HepG2 (cell line): ENCODE data around the gene PTPRD. TPM values are rescaled to one million over a fixed set of nuclear protein-coding genes. Genes with fewer than 3 reads are reported as not detected.

ENCODE experiments used
- ATAC-seq: fragments of 200-7000 bp; cut with Tn5 transposase; 3 replicates; pipeline ENCODE4 v1.9.1; 2020; ENCODE audit warnings: mild to moderate bottlenecking, moderate library complexity
- BruUV-seq: library from RNA; stranded (reverse); fragments of 400-500 nt; replicated peaks from 2 replicates; lab custom pipeline; 2021; lab: Mats Ljungman, UMichigan
- CTCF ChIA-PET: fragments of 300-600 bp; formaldehyde crosslinking; extraction: SDS; loops from one replicate; lab custom pipeline; 2021; ENCODE audit warnings: low total read pairs, inconsistent platforms, low intra/inter-chr PET ratio; lab: Yijun Ruan, JAX
- POLR2A ChIA-PET: fragments of 350-600 bp; sonication (Branson Sonifier 250); formaldehyde crosslinking; loops from one replicate; lab custom pipeline; 2020; ENCODE audit warnings: antibody characterized with exemption, inconsistent platforms; lab: Yijun Ruan, JAX
- DNase-seq: peaks from one replicate; pipeline ENCODE4 v3.0.0-alpha.2; 2015; ENCODE audit warnings: low spot score
- FAIRE-seq: peaks from 3 replicates; lab custom pipeline; 2011; peaks lifted over from hg19 to GRCh38; lab: Jason Lieb, UNC
- H2AFZ ChIP-seq: one replicate; pipeline ENCODE4 v1.6.1; 2011; ENCODE audit warnings: low read length, inconsistent platforms
- H3K27ac ChIP-seq: fragments of 300-600 bp; 3 replicates; pipeline ENCODE4 v1.8.0; 2011; ENCODE audit warnings: mixed run types, mild to moderate bottlenecking, mixed read lengths, low read length, inconsistent platforms; ENCODE audit not compliant: insufficient read depth; ENCODE audit errors: extremely low read length
- H3K27me3 ChIP-seq, 2 experiments: fragments of 200-600 bp in 1 of 2; 2 replicates in 1 of 2; 3 replicates in 1 of 2; pipeline versions ENCODE4 v1.6.0 to v1.8.0; 2011; ENCODE audit warnings: low read length in 2 of 2, mild to moderate bottlenecking in 2 of 2, moderate library complexity in 2 of 2, inconsistent platforms in 1 of 2; ENCODE audit not compliant: insufficient read depth in 2 of 2, control insufficient read depth in 1 of 2
- H3K36me3 ChIP-seq, 2 experiments: fragments of 200-600 bp in 1 of 2; replicated peaks in 1 of 2; 2 replicates in 1 of 2; 3 replicates in 1 of 2; pipeline versions ENCODE4 v1.5.1 to v1.8.0; 2011; ENCODE audit warnings: low read length in 2 of 2, inconsistent platforms in 1 of 2; ENCODE audit not compliant: insufficient read depth in 2 of 2, control insufficient read depth in 1 of 2
- H3K4me1 ChIP-seq: 2 replicates; pipeline ENCODE4 v1.5.1; 2012; ENCODE audit warnings: low read length, inconsistent platforms; ENCODE audit not compliant: insufficient read depth
- H3K4me2 ChIP-seq: 2 replicates; pipeline ENCODE4 v1.6.0; 2011; ENCODE audit warnings: low read depth, low read length, inconsistent platforms
- H3K4me3 ChIP-seq, 3 experiments: fragments of 200-600 bp in 1 of 3; sonication (generic), shearing (Covaris generic) in 1 of 3; replicated peaks in 1 of 3; 2 replicates each; pipeline ENCODE4 v1.5.1; 2011 to 2016; ENCODE audit warnings: low read length in 3 of 3, inconsistent platforms in 2 of 3, low read depth in 2 of 3, mild to moderate bottlenecking in 2 of 3, control low read depth in 1 of 3, mixed read lengths in 1 of 3; ENCODE audit not compliant: insufficient read depth in 1 of 3
- H3K79me2 ChIP-seq: one replicate; pipeline ENCODE4 v1.6.1; 2011; ENCODE audit warnings: low read length, inconsistent platforms; ENCODE audit not compliant: insufficient read depth
- H3K9ac ChIP-seq: 2 replicates; pipeline ENCODE4 v1.6.0; 2011; ENCODE audit warnings: mild to moderate bottlenecking, low read depth, low read length, inconsistent platforms; ENCODE audit not compliant: insufficient read depth
- H3K9me3 ChIP-seq: 2 replicates; pipeline ENCODE4 v1.5.1; 2012; ENCODE audit warnings: mild to moderate bottlenecking, low read length
- H4K20me1 ChIP-seq: 2 replicates; pipeline ENCODE4 v1.6.0; 2011; ENCODE audit warnings: inconsistent platforms, mild to moderate bottlenecking, low read length, moderate library complexity; ENCODE audit not compliant: insufficient read depth
- GZF1 ChIP-seq: sonication (generic); formaldehyde crosslinking; IDR thresholded peaks from 2 replicates; pipeline ENCODE4 v1.5.1; 2020; ENCODE audit warnings: mild to moderate bottlenecking, missing genetic modification reagents
- KLF6 ChIP-seq: IDR thresholded peaks from 2 replicates; pipeline ENCODE4 v1.8.0; 2016; ENCODE audit warnings: missing biosample characterization, missing genetic modification reagents
- KMT2B ChIP-seq: IDR thresholded peaks from 2 replicates; pipeline ENCODE4 v1.6.1; 2016; ENCODE audit warnings: missing genetic modification reagents, missing compliant biosample characterization
- MBNL3 ChIP-seq: fragments of 250-450 bp; sonication (Bioruptor Pico); conservative IDR thresholded peaks from 2 replicates; pipeline ENCODE4 v1.8.0; 2022; ENCODE audit warnings: mild to moderate bottlenecking, inconsistent platforms
- NCOA5 ChIP-seq: sonication (generic); formaldehyde crosslinking; IDR thresholded peaks from 2 replicates; pipeline ENCODE4 v1.4.0; 2020; ENCODE audit warnings: missing genetic modification reagents
- PHB2 ChIP-seq: fragments of 450-650 bp; IDR thresholded peaks from 2 replicates; pipeline ENCODE4 v1.6.1; 2018; ENCODE audit not compliant: partially characterized antibody
- RARG ChIP-seq: sonication (generic); formaldehyde crosslinking; IDR thresholded peaks from 2 replicates; pipeline ENCODE4 v1.4.0; 2020; ENCODE audit warnings: low read depth, mild to moderate bottlenecking, missing genetic modification reagents
- TOPORS ChIP-seq: sonication (generic); formaldehyde crosslinking; IDR thresholded peaks from 2 replicates; pipeline ENCODE4 v1.8.0; 2023; ENCODE audit warnings: mild to moderate bottlenecking, missing genetic modification reagents
- ZEB1 ChIP-seq: IDR thresholded peaks from 2 replicates; pipeline ENCODE4 v1.6.1; 2012; ENCODE audit warnings: mild to moderate bottlenecking, low read depth, inconsistent platforms; ENCODE audit not compliant: insufficient replicate concordance
- ZFY ChIP-seq: sonication (generic); formaldehyde crosslinking; IDR thresholded peaks from 2 replicates; pipeline ENCODE4 v1.4.0; 2020; ENCODE audit warnings: missing genetic modification reagents
- ZNF253 ChIP-seq: sonication (generic); formaldehyde crosslinking; IDR thresholded peaks from 2 replicates; pipeline ENCODE4 v1.8.0; 2022; ENCODE audit warnings: mild to moderate bottlenecking, missing genetic modification reagents, borderline replicate concordance
- ZNF878 ChIP-seq: sonication (generic); formaldehyde crosslinking; IDR thresholded peaks from 2 replicates; pipeline ENCODE4 v1.8.1; 2023; ENCODE audit warnings: mild to moderate bottlenecking, missing genetic modification reagents, moderate library complexity
- ZSCAN25 ChIP-seq: sonication (generic); formaldehyde crosslinking; IDR thresholded peaks from 2 replicates; pipeline ENCODE4 v1.8.0; 2022; ENCODE audit warnings: mild to moderate bottlenecking, missing genetic modification reagents
- WGBS: methylation state at CpG from one replicate; pipeline ENCODE4 v1.1.6; 2017; ENCODE audit warnings: low lambda C conversion rate; 5-methylcytosine and 5-hydroxymethylcytosine counted together
- in situ Hi-C: cut with HindIII; loops from 2 replicates; pipeline ENCODE4 v1.10.0; 2017; ENCODE audit warnings: low pct_unique_long_range_greater_than_20kb; ENCODE audit not compliant: extremely low pct_ligation_motif_present
- intact Hi-C: fragments of 100-400 bp; cut with micrococcal nuclease; formaldehyde crosslinking; loops from one replicate; pipeline ENCODE4 v1.10.0; 2022; ENCODE audit not compliant: unreplicated experiment
- polyA plus RNA-seq, 8 experiments: library from polyadenylated mRNA; depleted of rRNA in 3 of 8; stranded (reverse) in 7 of 8; unstranded in 1 of 8; fragments of >200 nt; fragmentation: Illumina TruSeq in 4 of 8; extraction: Trizol in 4 of 8; gene quantifications; 2 replicates each; pipeline versions ENCODE4 v1.2.1 to v1.2.3, GENCODE V29; 2011 to 2016; ENCODE audit warnings: low read depth in 4 of 8, missing spikeins in 1 of 8, mixed read lengths in 1 of 8; ENCODE audit not compliant: insufficient read depth in 1 of 8
- total RNA-seq, 5 experiments: library from RNA; depleted of rRNA; stranded (reverse); fragments of >200 nt; fragmentation: Illumina TruSeq; extraction: Trizol; gene quantifications; 2 replicates each; pipeline ENCODE4 v1.2.3, GENCODE V29; 2016; ENCODE audit warnings: low read depth in 1 of 5
- TF ChIP-seq, protein P1 (sequence below): sonication (generic); formaldehyde crosslinking; IDR thresholded peaks from 2 replicates; pipeline ENCODE4 v1.5.0; 2020; ENCODE audit warnings: missing genetic modification reagents

PTPRD gene
- total and polyA plus RNA-seq, 2 of the 13 experiments (the other 11 are each of a cell fraction or from before 2014, with no cell fraction given) = 0.05 TPM; not detected in 1

- 0% methylated on average over 1 of the region's 1 CpG for WGBS
- POLR2A ChIA-PET = no interaction called here
- no peaks in the 10 kb centered on the region for H3K36me3 ChIP-seq
- TF ChIP-seq, protein P1, sequence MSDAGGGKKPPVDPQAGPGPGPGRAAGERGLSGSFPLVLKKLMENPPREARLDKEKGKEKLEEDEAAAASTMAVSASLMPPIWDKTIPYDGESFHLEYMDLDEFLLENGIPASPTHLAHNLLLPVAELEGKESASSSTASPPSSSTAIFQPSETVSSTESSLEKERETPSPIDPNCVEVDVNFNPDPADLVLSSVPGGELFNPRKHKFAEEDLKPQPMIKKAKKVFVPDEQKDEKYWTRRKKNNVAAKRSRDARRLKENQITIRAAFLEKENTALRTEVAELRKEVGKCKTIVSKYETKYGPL (CRISPR knock-in tag) = no peak
- no peak for TF ChIP-seq ZFY (CRISPR knock-in tag)
- no peak for TF ChIP-seq MBNL3 (CRISPR knock-in tag)
- no peak for TF ChIP-seq ZNF878
- TF ChIP-seq ZEB1 = no peak
- no peak for TF ChIP-seq TOPORS
- TF ChIP-seq GZF1 (CRISPR knock-in tag) = no peak
- ATAC-seq = no peak
- H3K27ac ChIP-seq = no peak overlapping the region
- no peaks in the 10 kb centered on the region for H4K20me1 ChIP-seq
- H3K4me2 ChIP-seq = no peak overlapping the region
- H3K9me3 ChIP-seq = peaks cover 24% of the 10 kb centered on the region
- no peaks in the 10 kb centered on the region for H3K4me1 ChIP-seq
- H2AFZ ChIP-seq = no peak overlapping the region
- no peak overlapping the region for H3K4me3 ChIP-seq
- BruUV-seq = no TSS peak
- DNase-seq = no peak
- H3K27me3 ChIP-seq = no peaks in the 10 kb centered on the region
- no peak overlapping the region for H3K9ac ChIP-seq
- no peak for FAIRE-seq
- no peaks in the 10 kb centered on the region for H3K79me2 ChIP-seq
- in situ Hi-C loops (no loop called here), intact Hi-C loops (no loop called here)
- CTCF ChIA-PET = no interaction called here
Measured at GRCh38 chr9:8604201-8604600, 2008.6 kb downstream of the PTPRD start.

DNA sequence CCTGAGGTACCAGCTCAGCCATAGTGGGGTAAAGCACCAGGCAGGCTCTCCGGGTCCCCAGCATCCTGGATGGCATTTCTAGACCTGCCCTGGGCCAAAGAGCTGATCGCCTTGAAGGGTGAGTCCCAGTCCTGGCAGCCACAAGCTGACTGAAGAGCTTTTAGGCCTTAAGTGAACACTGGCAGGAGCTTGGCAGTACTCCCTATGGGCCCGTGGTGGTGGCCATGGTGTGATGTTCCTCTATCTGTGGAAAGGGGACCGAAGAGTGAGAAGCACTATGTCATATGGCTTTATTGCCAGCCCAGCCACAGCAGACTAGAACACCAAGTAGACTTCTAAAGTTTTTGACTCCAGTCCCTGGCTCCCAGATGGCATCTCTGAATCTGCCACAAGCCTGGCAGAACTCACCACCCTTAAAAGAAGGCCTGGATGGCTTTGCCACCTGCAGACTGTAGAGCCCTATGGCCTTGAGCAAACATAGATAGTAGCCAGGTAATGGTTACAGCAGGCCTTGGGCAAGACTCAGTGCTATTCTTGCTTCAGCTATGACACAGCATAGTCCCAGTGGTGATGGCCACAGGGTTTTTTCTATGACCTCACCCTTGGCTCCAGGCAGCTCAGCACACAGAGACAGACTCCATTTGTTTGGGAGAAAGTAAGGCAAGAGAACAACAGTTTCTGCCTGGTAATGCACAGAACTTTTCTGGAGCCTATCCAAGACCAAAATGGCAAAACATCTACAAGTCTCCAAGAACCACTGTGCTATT is 2011.7 kb downstream of the PTPRD start:
- peaks cover 24% of the 10 kb centered on the region for H3K9me3 ChIP-seq
- DNase-seq = no peak
- no peak for FAIRE-seq
- CTCF ChIA-PET = no interaction called here
- H3K79me2 ChIP-seq = no peaks in the 10 kb centered on the region
- H4K20me1 ChIP-seq = no peaks in the 10 kb centered on the region
- no peak overlapping the region for H3K4me2 ChIP-seq
- H3K9ac ChIP-seq = no peak overlapping the region
- 0% methylated on average over 2 of the region's 4 CpGs for WGBS
- no peak overlapping the region for H3K27ac ChIP-seq
- no peak overlapping the region for H3K4me3 ChIP-seq
- BruUV-seq = no TSS peak
- intact Hi-C loops = no loop called here
- H3K4me1 ChIP-seq = no peaks in the 10 kb centered on the region
- no peaks in the 10 kb centered on the region for H3K36me3 ChIP-seq
- no peak for ATAC-seq
- POLR2A ChIA-PET = no interaction called here
- no peaks in the 10 kb centered on the region for H3K27me3 ChIP-seq
- in situ Hi-C loops = no loop called here
- H2AFZ ChIP-seq = no peak overlapping the region
- no peak for TF ChIP-seq PHB2
- TF ChIP-seq RARG (CRISPR knock-in tag) = no peak
- no peak for TF ChIP-seq ZSCAN25 (CRISPR knock-in tag)
- TF ChIP-seq KMT2B = no peak
- no peak for TF ChIP-seq KLF6 (CRISPR knock-in tag)
- no peak for TF ChIP-seq ZNF253 (CRISPR knock-in tag)
- TF ChIP-seq NCOA5 (CRISPR knock-in tag) = no peak
- TF ChIP-seq, all 625 proteins: peak for 0
